ENCODE results near the gene PI4KA.
"Not testable (repeated sequence)": the region's sequence is repeated elsewhere in the genome, so short reads cannot be mapped to it uniquely, and the experiment has no call there.

PI4KA gene

GRCh38 chr22:20678792-20679435, 179.7 kb downstream of the PI4KA start:
- not testable (repeated sequence) for H3K79me1 ChIP-seq (ENCODE audit: low read length); H3K23ac ChIP-seq (ENCODE audit: low read length); H3K4ac ChIP-seq (ENCODE audit: low read depth, low read length); H4K12ac ChIP-seq (ENCODE audit: low read depth, low read length); H3K14ac ChIP-seq (ENCODE audit: low read length); H2BK5ac ChIP-seq (ENCODE audit: low read depth, low read length, poor library complexity); H3K4me1 ChIP-seq (ENCODE audit: control insufficient read depth in 1 of 2, insufficient read depth in 2 of 2, low read length in 2 of 2); H2AK5ac ChIP-seq (ENCODE audit: low read length); DNase-seq; H3K27ac ChIP-seq (ENCODE audit: low read depth, low read length); H3K36me3 ChIP-seq (ENCODE audit: control insufficient read depth in 1 of 2, insufficient read depth in 2 of 2, low read length in 2 of 2); H3K4me2 ChIP-seq (ENCODE audit: low read length); H4K91ac ChIP-seq (ENCODE audit: low read depth, low read length); H4K8ac ChIP-seq (ENCODE audit: low read depth, low read length); H3K9me3 ChIP-seq (ENCODE audit: insufficient read depth, low read depth, low read length); H3K9ac ChIP-seq (ENCODE audit: low read length); H2AFZ ChIP-seq (ENCODE audit: insufficient read depth, low read length, poor library complexity); H3K27me3 ChIP-seq (ENCODE audit: insufficient read depth, low read length); H3K4me3 ChIP-seq (ENCODE audit: low read depth, low read length); H3K18ac ChIP-seq (ENCODE audit: low read length); H3K79me2 ChIP-seq (ENCODE audit: control insufficient read depth, insufficient read depth, low read length, poor library complexity); H2BK120ac ChIP-seq (ENCODE audit: insufficient read depth, low read length, poor library complexity); H2BK12ac ChIP-seq (ENCODE audit: low read length)
- WGBS (ENCODE audit: extremely low coverage, insufficient coverage, insufficient read length): no CpG with 5 or more reads among the region's 13 CpGs

DNA sequence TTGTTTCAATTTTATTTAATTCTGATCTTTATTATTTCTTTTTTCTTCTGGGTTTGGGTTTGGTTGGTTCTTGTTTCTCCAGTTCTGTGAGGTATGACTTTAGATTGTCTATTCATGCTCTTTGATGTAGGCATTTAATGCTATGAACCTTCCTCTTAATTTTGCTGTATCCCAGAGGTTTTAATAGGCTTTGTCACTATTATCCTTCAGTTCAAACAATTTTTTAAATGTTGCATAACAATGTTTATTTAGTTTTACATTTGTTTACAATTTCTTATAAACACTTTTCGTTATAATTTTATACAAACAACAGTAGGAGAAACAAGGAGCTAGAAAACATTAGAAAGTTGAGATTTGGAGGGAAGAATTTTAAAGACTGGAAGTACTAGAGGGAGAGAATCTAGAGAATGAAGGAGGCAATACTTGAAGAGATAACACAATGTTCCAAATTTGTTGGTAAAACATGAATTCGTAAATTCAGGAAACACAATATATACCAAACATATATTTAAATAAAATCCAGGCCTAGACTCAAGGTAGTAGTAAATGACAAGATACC, 180.8 kb downstream of the PI4KA start:
- Histone ChIP-seq H3K4me1 (ENCODE audit: control insufficient read depth in 1 of 2, insufficient read depth in 2 of 2, low read length in 2 of 2) (no peaks in the 10 kb centered on the region), H3K27me3 (ENCODE audit: insufficient read depth, low read length) (no peaks in the 10 kb centered on the region), H2BK120ac (ENCODE audit: insufficient read depth, low read length, poor library complexity) (no peak overlapping the region), H4K91ac (ENCODE audit: low read depth, low read length) (no peak overlapping the region), H2AK5ac (ENCODE audit: low read length) (no peak overlapping the region), H2AFZ (ENCODE audit: insufficient read depth, low read length, poor library complexity) (no peak overlapping the region), H3K4me3 (ENCODE audit: low read depth, low read length) (no peak overlapping the region), H3K36me3 (ENCODE audit: control insufficient read depth in 1 of 2, insufficient read depth in 2 of 2, low read length in 2 of 2) (no peaks in the 10 kb centered on the region), H4K12ac (ENCODE audit: low read depth, low read length) (no peak overlapping the region), H2BK12ac (ENCODE audit: low read length) (no peak overlapping the region), H3K9ac (ENCODE audit: low read length) (no peak overlapping the region), H4K8ac (ENCODE audit: low read depth, low read length) (no peak overlapping the region), H3K79me1 (ENCODE audit: low read length) (no peaks in the 10 kb centered on the region), H3K79me2 (ENCODE audit: control insufficient read depth, insufficient read depth, low read length, poor library complexity) (no peaks in the 10 kb centered on the region), H3K9me3 (ENCODE audit: insufficient read depth, low read depth, low read length) (no peaks in the 10 kb centered on the region), H3K4me2 (ENCODE audit: low read length) (no peak overlapping the region), H3K18ac (ENCODE audit: low read length) (no peak overlapping the region), H2BK5ac (ENCODE audit: low read depth, low read length, poor library complexity) (no peak overlapping the region), H3K4ac (ENCODE audit: low read depth, low read length) (no peak overlapping the region), H3K23ac (ENCODE audit: low read length) (no peak overlapping the region), H3K27ac (ENCODE audit: low read depth, low read length) (no peak overlapping the region), H3K14ac (ENCODE audit: low read length) (no peak overlapping the region)
- DNase-seq: no peak
- no CpG with 5 or more reads among the region's 2 CpGs for WGBS (ENCODE audit: extremely low coverage, insufficient coverage, insufficient read length)

GRCh38 chr22:20675613-20676012, 183.0 kb downstream of the PI4KA start:
- H2BK120ac ChIP-seq (ENCODE audit: insufficient read depth, low read length, poor library complexity); DNase-seq; H2BK5ac ChIP-seq (ENCODE audit: low read depth, low read length, poor library complexity); H3K27me3 ChIP-seq (ENCODE audit: insufficient read depth, low read length); H2AFZ ChIP-seq (ENCODE audit: insufficient read depth, low read length, poor library complexity); H2AK5ac ChIP-seq (ENCODE audit: low read length); H2BK12ac ChIP-seq (ENCODE audit: low read length); H3K4ac ChIP-seq (ENCODE audit: low read depth, low read length); H3K27ac ChIP-seq (ENCODE audit: low read depth, low read length); H4K8ac ChIP-seq (ENCODE audit: low read depth, low read length); H3K79me2 ChIP-seq (ENCODE audit: control insufficient read depth, insufficient read depth, low read length, poor library complexity); H3K4me1 ChIP-seq (ENCODE audit: control insufficient read depth in 1 of 2, insufficient read depth in 2 of 2, low read length in 2 of 2); H3K18ac ChIP-seq (ENCODE audit: low read length); H3K9me3 ChIP-seq (ENCODE audit: insufficient read depth, low read depth, low read length); H3K14ac ChIP-seq (ENCODE audit: low read length); H3K23ac ChIP-seq (ENCODE audit: low read length); H3K36me3 ChIP-seq (ENCODE audit: control insufficient read depth in 1 of 2, insufficient read depth in 2 of 2, low read length in 2 of 2); H4K12ac ChIP-seq (ENCODE audit: low read depth, low read length); H3K4me3 ChIP-seq (ENCODE audit: low read depth, low read length); H3K79me1 ChIP-seq (ENCODE audit: low read length); H4K91ac ChIP-seq (ENCODE audit: low read depth, low read length); H3K4me2 ChIP-seq (ENCODE audit: low read length); H3K9ac ChIP-seq (ENCODE audit: low read length): not testable (repeated sequence)
- no CpG with 5 or more reads among the region's 1 CpG for WGBS (ENCODE audit: extremely low coverage, insufficient coverage, insufficient read length)

DNA sequence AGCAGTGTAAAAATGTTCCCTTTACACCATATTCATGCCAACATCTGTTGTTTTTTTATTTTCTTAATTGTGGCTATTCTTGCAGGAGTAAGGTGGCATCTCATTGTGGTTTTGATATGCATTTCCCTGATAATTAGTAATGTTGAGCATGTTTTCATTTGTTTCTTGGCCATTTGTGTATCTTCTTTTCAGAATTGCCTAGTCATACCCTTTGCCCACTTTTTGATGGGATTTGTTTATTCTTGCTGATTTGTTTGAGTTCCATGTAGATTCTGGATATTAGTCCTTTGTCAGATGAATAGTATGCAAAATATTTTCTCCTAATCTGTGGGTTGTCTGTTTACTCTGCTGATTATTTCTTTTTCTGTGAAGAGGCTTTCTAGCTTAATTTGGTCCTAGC, 183.6 kb downstream of the PI4KA start:
- no peak overlapping the region for H2BK12ac ChIP-seq (ENCODE audit: low read length)
- H4K12ac ChIP-seq (ENCODE audit: low read depth, low read length): no peak overlapping the region
- no peak overlapping the region for H4K91ac ChIP-seq (ENCODE audit: low read depth, low read length)
- H3K9me3 ChIP-seq (ENCODE audit: insufficient read depth, low read depth, low read length): no peaks in the 10 kb centered on the region
- no peak overlapping the region for H2AK5ac ChIP-seq (ENCODE audit: low read length)
- no peak overlapping the region for H3K23ac ChIP-seq (ENCODE audit: low read length)
- H3K4ac ChIP-seq (ENCODE audit: low read depth, low read length): no peak overlapping the region
- H3K4me1 ChIP-seq (ENCODE audit: control insufficient read depth in 1 of 2, insufficient read depth in 2 of 2, low read length in 2 of 2): no peaks in the 10 kb centered on the region
- no peak overlapping the region for H3K4me2 ChIP-seq (ENCODE audit: low read length)
- no peak overlapping the region for H4K8ac ChIP-seq (ENCODE audit: low read depth, low read length)
- no peaks in the 10 kb centered on the region for H3K79me2 ChIP-seq (ENCODE audit: control insufficient read depth, insufficient read depth, low read length, poor library complexity)
- no peak overlapping the region for H3K9ac ChIP-seq (ENCODE audit: low read length)
- H3K27me3 ChIP-seq (ENCODE audit: insufficient read depth, low read length): no peaks in the 10 kb centered on the region
- no peak overlapping the region for H3K27ac ChIP-seq (ENCODE audit: low read depth, low read length)
- H3K4me3 ChIP-seq (ENCODE audit: low read depth, low read length): no peak overlapping the region
- no peak for DNase-seq
- H2BK5ac ChIP-seq (ENCODE audit: low read depth, low read length, poor library complexity): no peak overlapping the region
- no peak overlapping the region for H3K14ac ChIP-seq (ENCODE audit: low read length)
- H3K36me3 ChIP-seq (ENCODE audit: control insufficient read depth in 1 of 2, insufficient read depth in 2 of 2, low read length in 2 of 2): no peaks in the 10 kb centered on the region
- no peak overlapping the region for H2BK120ac ChIP-seq (ENCODE audit: insufficient read depth, low read length, poor library complexity)
- H3K18ac ChIP-seq (ENCODE audit: low read length): no peak overlapping the region
- H3K79me1 ChIP-seq (ENCODE audit: low read length): no peaks in the 10 kb centered on the region
- H2AFZ ChIP-seq (ENCODE audit: insufficient read depth, low read length, poor library complexity): no peak overlapping the region
